ENCODE data around the gene HSFX1. TPM values are rescaled to one million over a fixed set of nuclear protein-coding genes. Genes with fewer than 3 reads are reported as not detected.
"Not testable (repeated sequence)": the region's sequence is repeated elsewhere in the genome, so short reads cannot be mapped to it uniquely, and the experiment has no call there.

The HSFX1 gene, protein sequence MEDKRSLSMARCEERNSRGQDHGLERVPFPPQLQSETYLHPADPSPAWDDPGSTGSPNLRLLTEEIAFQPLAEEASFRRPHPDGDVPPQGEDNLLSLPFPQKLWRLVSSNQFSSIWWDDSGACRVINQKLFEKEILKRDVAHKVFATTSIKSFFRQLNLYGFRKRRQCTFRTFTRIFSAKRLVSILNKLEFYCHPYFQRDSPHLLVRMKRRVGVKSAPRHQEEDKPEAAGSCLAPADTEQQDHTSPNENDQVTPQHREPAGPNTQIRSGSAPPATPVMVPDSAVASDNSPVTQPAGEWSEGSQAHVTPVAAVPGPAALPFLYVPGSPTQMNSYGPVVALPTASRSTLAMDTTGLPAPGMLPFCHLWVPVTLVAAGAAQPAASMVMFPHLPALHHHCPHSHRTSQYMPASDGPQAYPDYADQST
- 0.26 and 0.63 TPM in 2 replicates for total RNA-seq

DNA sequence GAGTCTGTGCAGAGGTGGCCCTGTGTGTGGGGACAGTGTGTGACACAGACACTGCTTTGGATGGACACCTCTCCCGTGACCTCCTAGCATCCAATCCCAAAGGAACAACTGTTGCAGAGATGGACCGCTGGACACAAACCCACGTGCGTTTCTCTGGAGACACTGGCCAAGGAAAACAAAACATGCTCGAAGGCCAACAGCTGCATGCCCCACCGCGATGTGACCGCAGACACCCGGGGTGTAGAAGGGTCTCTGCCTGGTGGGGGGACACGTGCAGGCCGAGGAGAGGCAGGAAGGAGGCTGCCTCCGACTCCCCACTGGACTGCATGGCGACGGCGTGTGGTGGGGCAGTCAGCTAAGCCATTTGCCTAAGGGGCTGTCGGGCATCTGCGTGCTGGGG is at the start of gene HSFX1:
Gene HSFX1 (plus strand): TSS at position 301 of the 400 bp plus-strand sequence. CDS start 614 bp downstream, outside the sequence.
- DNase-seq (ENCODE audit: low read depth in 2 of 2): not testable (repeated sequence)

DNA sequence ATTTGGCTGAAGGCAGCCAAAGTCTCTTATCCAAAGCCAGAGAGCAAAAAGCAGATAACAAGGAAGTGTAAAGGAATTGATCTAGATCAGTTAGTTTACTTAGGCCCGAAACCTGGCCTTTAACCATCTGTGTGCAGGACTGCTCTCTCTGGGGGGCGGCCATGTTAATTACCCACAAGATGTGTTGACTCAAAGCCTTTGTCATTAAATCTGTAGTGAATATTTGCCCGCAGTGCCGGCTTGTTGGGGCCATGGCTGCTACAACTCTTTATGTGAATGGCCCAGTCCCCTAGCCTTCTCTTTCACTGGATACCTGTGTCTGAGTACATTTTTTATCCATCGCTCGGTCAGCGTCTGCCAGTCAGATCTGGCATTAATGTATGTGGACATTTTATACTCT is 46.6 kb upstream of the HSFX1 start:
- not testable (repeated sequence) for DNase-seq (ENCODE audit: low read depth in 2 of 2)

DNA sequence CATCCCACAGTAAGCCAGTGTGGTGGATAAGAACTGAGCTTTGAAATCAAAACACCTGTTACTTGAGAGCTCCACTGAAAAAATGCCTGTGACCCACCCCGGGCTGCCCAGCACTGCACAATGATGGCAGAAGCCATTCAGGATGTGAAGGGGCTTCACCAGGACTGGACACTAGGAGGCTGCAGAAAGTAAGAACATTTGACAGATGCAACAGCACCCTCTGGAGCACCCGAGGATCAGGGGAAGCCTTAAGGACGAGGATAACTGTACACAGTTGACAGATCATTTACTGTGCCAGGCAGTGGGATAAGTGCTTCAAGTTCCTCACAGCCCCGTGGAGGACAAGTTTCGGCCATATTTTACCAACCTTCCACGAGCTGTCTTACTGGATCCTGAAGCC is 31.6 kb upstream of the HSFX1 start:
- not testable (repeated sequence) for DNase-seq (ENCODE audit: low read depth in 2 of 2)

DNA sequence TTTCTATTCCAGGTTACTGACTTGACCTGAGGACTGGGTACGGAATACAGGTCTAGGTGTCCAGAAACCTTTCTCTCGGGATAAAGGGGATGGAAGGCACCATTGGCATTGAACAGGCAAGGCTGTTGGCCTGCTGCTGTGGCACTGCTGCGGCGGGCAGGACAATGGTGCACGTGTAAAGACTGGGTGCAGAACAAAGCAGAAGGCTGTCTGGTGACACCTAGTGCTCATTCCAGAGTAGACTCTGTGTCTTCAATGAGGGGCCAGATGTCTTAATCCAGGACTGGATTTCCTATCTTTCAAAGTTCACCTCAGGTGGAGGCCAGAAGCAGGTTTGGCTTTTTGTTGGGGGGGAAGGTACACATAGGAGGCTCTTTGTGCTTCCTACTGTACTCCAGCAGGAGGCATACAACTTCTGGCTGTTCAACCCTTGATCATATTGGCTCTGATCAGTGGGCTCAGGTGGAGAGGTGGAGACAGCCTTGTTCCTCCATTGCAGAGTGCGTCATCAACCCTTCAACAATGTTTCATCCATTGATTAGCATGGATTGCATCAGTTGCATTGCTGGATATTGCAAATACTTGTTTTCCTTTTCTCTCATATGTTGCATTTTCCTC is 27.4 kb upstream of the HSFX1 start:
- not testable (repeated sequence) for DNase-seq (ENCODE audit: low read depth in 2 of 2)

DNA sequence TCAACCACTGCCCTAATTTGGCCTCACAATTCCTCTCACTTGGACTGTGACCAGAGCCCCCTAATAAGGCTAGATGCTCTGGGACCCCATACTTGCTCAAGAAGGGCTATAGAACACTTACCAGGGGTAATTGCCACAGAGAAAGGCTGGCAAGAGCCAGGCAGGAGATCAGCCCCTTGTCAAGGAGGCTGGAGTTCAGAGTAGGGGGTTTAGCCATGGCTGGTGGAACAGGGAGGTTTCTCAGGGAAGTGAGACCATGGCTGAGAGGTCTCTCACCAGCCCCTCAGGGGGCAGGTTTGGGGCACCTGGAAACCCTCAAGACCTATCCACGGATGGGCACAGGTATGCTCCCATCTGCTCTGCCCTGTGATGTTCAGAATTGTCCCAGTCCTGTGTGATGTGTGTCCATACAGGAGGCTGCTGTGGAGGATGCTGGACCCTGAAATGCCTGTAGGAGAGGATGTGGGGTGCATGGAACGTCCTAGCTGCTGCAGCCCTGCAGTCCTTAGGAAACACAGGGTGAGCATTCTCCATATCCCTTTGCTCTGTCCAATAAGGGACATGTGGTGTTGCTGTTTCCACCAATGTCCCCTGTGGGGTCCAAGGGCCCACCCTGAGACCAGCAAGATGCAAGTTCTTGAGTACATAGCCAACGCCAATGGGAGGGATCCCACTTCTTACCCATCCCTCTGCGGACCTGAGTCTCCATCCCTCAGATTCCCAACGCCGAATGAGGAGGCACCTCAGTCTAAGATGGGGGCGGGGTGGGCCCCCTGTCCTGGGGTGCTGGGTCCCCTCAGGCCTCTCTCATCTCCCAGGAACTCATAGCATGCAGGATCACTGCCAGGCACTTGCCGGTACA is 16.4 kb upstream of the HSFX1 start:
- DNase-seq (ENCODE audit: low read depth in 2 of 2): no peak

DNA sequence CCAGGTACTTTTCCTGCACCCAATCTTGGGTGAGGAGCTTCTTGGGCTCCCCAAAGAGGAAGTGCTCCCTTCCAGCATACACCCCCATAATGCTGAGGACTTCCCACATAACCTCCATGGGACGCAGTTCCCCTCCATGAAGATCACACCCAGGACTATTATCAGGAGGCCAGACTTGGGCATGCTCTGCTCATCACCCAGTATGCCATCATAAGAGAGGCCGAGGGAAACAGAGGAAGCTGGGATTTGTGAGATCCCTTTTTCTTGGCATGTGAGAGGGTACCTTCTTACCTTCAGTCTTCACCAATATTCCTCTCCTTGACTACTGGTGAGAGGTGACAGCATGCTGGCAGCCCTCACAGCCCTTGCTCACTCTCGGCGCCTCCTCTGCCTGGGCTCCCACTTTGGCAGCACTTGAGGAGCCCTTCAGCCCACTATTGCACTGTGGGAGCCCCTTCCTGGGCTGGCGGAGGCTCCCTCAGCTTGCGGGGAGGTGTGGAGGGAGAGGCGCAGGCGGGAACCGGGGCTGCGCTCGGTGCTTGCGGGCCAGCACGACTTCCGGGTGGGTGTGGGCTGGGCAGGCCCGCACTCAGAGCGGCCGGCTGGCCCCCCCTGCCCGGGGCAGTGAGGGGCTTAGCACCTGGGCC is 15.7 kb upstream of the HSFX1 start:
- DNase-seq (ENCODE audit: low read depth in 2 of 2): no peak

DNA sequence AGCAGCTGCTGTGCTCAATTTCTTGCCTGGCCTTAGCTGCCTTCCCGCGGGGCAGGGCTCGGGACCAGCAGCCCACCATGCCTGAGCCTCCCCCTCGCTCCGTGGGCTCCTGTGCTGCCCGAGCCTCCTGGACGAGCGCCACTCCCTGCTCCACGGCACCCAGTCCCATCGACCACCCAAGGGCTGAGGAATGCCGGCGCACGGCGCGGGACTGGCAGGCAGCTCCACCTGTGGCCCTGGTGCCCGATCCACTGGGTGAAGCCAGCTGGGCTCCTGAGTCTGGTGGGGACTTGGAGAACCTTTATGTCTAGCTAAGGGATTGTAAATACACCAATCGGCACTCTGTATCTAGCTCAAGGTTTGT is 15.2 kb upstream of the HSFX1 start:
- DNase-seq (ENCODE audit: low read depth in 2 of 2): not testable (repeated sequence)

DNA sequence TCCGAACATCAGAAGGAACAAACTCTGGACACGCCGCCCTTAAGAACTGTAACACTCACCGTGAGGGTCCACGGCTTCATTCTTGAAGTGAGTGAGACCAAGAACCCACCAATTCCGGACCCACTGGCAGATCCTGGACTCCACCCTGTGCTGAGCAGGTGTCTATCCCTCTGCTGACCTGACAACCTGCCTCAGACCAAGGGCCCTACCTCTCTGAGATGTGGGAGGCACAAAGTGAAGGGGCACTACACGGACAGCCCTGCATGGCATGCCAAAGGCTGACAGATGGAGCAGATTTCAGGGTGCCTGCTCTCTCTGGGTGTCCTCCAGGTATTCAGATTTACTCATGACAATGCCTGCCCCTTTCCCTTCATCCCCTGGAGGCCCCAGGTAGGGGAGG is 14.0 kb upstream of the HSFX1 start:
- no peak for DNase-seq (ENCODE audit: low read depth in 2 of 2)

DNA sequence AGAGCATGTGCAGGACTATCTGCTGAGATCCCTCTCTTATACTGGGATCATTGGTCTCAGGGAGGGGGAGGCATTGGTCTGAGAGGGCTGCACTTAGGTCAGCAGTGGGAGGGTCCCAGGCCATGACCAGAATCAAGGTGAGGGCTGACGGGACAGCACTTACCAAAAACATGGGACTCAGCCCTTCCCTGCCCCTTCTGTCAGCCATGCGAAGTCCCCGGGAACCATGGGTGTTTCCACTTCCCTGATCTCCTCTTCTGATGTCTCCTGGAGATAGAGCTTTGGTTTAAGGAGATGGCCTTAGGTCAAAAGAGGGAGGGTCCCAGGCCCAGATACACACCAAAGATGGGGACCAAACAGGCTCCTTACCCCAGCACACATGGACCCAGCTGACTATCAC is 12.9 kb upstream of the HSFX1 start:
- no peak for DNase-seq (ENCODE audit: low read depth in 2 of 2)

DNA sequence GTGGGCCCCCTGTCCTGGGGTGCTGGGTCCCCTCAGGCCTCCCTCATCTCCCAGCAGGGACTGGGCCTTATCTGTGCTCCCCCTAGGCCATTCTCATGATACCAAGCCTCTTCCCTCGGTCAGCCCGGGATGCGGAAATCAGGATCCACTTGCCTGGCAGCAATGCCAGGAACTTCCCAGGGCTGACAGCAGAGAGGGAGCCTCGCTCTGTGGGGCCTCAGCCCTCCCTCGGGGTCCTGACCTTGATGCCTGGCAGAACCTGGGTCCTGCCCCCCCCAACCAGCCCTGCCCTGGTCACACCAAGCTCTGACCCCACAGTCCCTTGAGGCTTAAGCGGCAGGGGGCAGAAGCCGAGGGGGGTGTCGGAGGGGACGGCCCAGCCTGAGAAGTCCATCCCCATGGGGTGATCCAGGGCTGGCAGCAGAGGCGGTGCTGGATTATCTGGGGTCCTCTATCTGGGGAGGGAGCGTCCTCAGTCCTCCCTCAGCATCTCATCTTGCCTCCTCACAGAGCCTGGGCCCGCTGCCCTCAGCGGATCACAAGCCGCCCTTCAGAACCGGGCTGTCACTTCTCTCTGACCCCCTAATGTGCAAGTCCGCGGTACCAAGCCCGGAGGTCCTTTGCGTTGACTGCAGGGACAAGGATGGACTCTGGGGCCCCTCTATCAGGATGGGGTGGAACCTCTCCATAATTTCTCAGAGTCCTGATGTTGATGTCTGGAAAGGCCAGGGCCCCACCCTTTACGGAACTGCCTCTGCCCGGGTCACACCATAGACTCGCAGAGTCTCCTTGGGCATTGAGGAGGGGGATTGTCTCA is 11.8 kb upstream of the HSFX1 start:
- DNase-seq (ENCODE audit: low read depth in 2 of 2): not testable (repeated sequence)

DNA sequence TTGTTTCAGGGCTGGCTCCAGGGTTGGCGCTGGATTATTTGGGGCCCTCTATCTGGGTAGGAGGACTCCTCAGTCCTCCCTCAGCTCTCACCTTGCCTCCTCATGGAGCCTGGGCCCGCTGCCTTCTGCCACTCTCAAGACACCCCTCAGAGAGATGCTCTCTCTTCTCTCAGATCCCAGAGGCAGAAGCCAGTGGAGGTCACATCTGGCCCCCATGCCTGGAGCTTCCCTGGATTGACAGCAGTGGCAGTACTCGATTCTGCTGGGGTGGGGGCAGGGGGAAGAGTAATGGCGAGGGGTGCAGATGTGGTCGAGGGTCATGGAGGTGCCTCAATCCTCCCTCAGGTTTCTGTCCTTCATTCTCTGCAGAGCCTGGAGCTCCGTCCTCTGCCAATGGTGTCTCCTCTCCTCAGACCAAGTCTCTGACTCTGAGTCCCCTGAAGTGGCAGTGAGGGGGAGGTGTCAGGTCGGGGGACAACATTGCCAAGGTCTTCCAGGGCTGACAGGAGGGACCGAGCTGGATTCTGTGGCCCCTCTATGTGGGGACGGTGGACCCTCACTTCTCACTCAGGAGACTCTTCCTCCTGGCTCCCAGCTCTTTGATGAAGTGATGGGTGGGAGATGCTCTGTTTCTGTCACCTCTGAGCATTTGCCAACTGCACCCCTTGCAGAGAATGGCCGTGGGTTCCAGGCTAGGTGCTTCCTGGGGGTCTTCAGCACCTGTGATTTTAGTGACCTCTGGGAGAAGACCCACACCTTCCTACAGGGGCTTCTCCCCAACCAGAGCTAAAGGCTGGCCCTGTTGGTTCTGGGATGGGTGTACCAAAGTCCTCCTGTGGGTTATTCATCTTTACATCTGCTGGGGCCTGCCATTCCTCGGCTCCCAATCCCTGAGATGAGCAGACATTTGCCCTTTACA is 10.9 kb upstream of the HSFX1 start:
- no peak for DNase-seq (ENCODE audit: low read depth in 2 of 2)

DNA sequence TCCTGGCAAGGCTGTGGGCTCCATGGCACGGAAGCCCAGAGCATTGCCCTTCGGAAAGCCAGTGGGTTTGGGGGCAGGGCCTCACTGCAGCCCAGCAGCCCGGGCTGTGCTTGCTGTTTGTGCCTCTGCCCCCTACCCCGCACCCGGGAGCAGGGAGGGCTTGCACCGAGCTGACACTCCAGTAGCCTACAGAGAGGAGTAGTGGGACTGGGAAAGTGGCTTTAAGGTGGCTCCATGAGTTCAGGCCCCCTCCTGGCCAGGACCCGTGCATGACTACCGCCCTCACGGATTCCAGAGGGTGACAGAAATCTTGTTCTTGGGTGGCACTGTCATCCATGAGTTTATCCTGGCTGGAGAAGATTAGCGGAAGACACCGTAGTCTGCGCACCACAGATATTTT is 3.5 kb upstream of the HSFX1 start:
- not testable (repeated sequence) for DNase-seq (ENCODE audit: low read depth in 2 of 2)

DNA sequence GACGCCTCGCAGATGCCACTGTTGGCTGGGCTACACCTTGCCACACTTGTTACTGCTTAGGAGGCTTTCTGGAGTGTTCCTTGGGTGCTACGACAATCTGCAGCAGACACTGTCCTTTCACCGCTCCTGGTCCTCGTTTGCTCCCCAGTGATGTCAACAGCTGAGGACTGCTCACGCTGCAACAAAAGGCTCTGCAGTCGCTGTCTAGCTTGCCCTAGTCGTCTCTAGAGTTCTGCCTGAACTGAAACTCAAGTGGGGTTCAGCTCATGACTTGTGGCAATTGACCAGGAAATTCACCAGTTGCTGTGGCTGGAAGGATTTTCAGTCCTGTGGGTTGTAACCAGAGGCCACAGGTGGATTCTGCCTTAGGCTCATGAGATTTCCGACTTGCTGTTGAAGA is 842 bp upstream of the HSFX1 start:
- DNase-seq (ENCODE audit: low read depth in 2 of 2): not testable (repeated sequence)

DNA sequence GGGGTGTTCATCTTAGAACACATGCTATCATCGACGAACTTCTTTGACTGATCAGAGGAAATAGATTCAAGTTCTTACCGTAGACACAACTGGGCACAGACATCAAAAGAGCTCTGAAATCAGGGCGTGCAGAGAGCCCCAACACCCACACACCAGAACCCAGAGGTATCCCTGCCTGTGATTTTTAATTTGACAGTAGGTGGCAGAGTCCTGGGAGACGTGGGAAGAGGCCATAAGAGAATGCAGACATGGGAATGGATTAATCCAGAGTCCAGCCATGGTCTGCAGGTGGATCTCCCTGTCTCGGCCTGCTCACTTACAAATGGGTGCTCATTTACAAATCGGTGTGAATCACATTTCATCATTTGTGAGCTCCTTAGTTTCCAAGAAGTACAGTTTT is 4.1 kb downstream of the HSFX1 start:
- DNase-seq (ENCODE audit: low read depth in 2 of 2): not testable (repeated sequence)

DNA sequence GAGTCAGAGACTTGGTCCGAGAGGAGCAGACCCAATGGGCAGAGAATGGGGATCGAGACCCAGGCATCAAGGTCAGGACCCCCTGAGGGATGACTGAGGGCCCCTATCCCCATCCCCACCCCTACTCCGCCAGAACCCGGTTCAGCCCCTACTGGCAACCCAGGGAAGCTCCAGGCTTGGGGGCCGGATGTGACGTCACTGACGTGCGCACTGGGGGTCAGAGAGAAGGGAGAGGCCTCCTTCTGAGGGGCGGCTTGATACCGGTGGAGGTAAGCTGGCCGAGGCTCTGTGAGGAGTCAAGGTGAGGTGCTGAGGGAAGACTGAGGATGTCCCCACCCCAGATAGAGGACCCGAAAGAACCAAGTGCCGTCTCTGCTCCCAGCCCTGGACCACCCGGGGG is 7.9 kb downstream of the HSFX1 start, which contains the start of gene MAGEA9:
Gene MAGEA9 (plus strand): TSS at position 204 of the 400 bp plus-strand sequence. CDS start 4,281 bp downstream, outside the sequence.
- not testable (repeated sequence) for DNase-seq (ENCODE audit: low read depth in 2 of 2)

DNA sequence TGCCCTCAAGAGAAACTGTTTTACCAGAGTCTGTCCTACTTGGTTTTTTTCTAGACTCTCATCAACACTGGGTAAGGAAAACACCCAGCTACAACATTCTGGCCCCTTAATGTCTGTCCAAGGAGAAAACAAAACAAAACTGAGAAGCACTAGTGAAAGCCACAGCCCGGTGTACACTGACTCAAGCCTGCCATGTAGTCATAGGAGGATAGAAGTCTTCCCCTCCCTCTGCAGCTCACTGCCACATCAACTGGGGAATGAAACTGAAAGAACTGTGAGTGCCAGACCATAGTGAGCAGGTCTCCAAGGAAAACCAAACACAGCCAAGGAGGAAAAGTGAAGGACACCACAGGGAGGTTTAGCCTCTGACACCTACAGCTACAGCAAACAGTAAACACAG is 21.7 kb downstream of the HSFX1 start:
- not testable (repeated sequence) for DNase-seq (ENCODE audit: low read depth in 2 of 2)

DNA sequence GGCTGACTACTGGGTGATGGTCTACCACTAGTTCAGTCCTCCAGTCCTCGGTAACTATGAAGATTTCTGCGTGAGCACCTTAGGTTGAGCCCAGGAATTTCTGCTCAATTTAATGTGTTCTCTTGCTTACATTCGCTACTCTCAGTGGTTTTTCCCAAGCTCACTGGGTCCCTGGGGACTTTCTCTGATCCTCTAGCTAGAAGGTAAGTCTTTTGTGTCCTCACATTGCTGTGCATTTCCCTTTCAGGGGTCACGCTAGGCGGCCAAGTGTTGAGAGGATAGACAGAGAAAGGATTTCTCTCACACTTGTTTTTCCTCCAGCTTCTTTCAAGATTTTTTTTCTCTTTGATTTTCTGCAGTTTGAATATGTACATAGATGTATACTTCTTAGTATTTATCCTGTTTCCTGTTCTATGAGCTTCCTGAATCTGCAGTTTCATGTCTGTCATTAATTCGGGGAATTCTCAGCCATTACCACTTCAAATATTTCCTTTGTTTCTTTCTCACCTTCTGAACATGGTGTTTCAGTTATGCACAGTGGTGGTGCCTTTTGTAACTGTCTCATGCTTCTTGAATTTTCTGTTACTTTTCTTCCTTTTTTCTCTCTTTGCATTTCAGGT is 25.3 kb downstream of the HSFX1 start:
- no peak for DNase-seq (ENCODE audit: low read depth in 2 of 2)

DNA sequence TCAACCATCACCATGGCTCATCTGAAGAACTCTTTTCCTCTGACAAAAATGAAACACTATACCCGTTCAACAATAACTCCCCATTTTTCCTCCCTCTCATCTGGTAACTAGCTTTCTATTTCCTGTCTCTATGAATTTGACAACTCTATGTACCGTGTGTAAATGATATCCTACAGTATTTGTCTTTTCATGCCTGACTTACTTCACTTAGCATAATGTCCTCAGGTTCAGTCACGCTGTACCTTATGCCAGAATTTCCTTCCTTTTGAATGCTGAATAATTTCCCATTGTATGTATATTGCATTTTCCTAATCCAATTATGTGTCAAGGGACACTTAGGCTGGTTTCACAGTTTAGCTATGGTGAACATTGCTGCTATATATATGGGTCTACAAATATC is 26.1 kb downstream of the HSFX1 start:
- DNase-seq (ENCODE audit: low read depth in 2 of 2): no peak

DNA sequence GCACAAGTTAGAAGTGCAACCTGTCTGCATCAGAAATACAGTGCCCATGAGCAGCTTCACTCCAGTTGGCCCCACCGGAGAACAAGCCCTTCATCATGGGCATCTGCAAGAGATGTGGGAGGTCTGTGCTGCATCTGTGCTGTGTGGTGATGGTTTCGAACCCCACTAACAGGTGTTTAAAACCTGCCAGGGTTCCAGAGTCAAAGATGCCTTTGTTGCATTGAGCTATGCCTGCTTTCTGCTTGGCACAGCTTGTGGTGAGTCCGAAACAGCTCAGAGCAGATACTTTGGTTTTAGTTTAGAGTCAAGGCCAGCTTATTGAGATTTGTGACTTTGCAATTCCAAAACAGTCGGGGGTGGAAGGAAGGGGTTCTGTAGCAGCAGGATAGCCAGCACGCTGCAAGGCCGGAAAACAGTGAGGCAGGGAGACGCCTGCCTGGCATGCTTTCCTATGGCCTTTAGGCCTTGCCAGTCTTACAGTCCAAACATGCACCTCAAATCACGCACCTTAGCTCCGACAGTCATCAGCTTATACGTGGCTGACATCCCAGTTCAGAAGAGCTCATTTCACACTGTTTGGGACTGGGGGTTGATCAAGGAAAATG is 29.7 kb downstream of the HSFX1 start:
- DNase-seq (ENCODE audit: low read depth in 2 of 2): no peak
